Uterus (tissue), 4 donors: ENCODE data around the gene ZP1. TPM values are rescaled to one million over a fixed set of nuclear protein-coding genes. Genes with fewer than 3 reads are reported as not detected.

ENCODE experiments used
- DNase-seq, 2 donors: peaks; one replicate each; pipeline ENCODE4 v3.0.0-alpha.2; 2019 to 2020
- H3K27ac ChIP-seq, 2 donors: fragments of 200-600 bp; sonication (generic); 1 replicate in 1 of 2; 2 replicates in 1 of 2; pipeline ENCODE4 v1.5.1; 2016 to 2018
- H3K27me3 ChIP-seq, 2 donors: fragments of 200-600 bp; sonication (generic); one replicate each; pipeline ENCODE4 v1.5.1; 2018 to 2019; ENCODE audit warnings: control low read depth in 1 of 2
- H3K36me3 ChIP-seq, 2 donors: fragments of 200-600 bp; sonication (generic); one replicate each; pipeline ENCODE4 v1.5.1; 2019; ENCODE audit warnings: control low read depth in 1 of 2
- H3K4me1 ChIP-seq, 2 donors: fragments of 200-600 bp; sonication (generic); one replicate each; pipeline ENCODE4 v1.5.1; 2018 to 2019; ENCODE audit warnings: control low read depth in 1 of 2
- H3K4me3 ChIP-seq, 2 donors: fragments of 200-600 bp; sonication (generic); 1 replicate in 1 of 2; 2 replicates in 1 of 2; pipeline ENCODE4 v1.5.1; 2018 to 2019; ENCODE audit warnings: mild to moderate bottlenecking in 1 of 2
- H3K9me3 ChIP-seq, 2 donors: fragments of 200-600 bp; sonication (generic); one replicate each; pipeline ENCODE4 v1.5.1; 2019; ENCODE audit warnings: control low read depth in 1 of 2
- CTCF ChIP-seq, 4 experiments: fragments of 200-600 bp in 2 of 4; fragments of 450-650 bp in 2 of 4; sonication (generic) in 2 of 4; IDR thresholded peaks; one replicate each; pipeline ENCODE4 v1.5.1; 2016 to 2019; ENCODE audit warnings: antibody characterized with exemption in 4 of 4, mild to moderate bottlenecking in 2 of 4, moderate library complexity in 1 of 4
- POLR2A ChIP-seq, 2 donors: fragments of 450-650 bp; IDR thresholded peaks; one replicate each; pipeline ENCODE4 v1.6.1; 2016; ENCODE audit warnings: antibody characterized with exemption in 2 of 2, mild to moderate bottlenecking in 1 of 2, moderate library complexity in 1 of 2
- intact Hi-C: fragments of 100-400 bp; cut with DNase I; formaldehyde crosslinking; loops from one replicate; pipeline ENCODE4 v1.15.1; 2023; ENCODE audit warnings: low total_unique reads
- total RNA-seq, 4 donors: library from RNA; depleted of rRNA in 3 of 4; stranded (reverse); fragments of >200 nt in 3 of 4; gene quantifications; one replicate each; pipeline versions ENCODE4 v1.1.0 to v1.2.4, GENCODE V29; 2014 to 2023
- donor health status: DM: yes; HTN: yes; CAD: no.

ZP1 gene
- total RNA-seq, 4 donors from 2014 or later = not detected

DNA sequence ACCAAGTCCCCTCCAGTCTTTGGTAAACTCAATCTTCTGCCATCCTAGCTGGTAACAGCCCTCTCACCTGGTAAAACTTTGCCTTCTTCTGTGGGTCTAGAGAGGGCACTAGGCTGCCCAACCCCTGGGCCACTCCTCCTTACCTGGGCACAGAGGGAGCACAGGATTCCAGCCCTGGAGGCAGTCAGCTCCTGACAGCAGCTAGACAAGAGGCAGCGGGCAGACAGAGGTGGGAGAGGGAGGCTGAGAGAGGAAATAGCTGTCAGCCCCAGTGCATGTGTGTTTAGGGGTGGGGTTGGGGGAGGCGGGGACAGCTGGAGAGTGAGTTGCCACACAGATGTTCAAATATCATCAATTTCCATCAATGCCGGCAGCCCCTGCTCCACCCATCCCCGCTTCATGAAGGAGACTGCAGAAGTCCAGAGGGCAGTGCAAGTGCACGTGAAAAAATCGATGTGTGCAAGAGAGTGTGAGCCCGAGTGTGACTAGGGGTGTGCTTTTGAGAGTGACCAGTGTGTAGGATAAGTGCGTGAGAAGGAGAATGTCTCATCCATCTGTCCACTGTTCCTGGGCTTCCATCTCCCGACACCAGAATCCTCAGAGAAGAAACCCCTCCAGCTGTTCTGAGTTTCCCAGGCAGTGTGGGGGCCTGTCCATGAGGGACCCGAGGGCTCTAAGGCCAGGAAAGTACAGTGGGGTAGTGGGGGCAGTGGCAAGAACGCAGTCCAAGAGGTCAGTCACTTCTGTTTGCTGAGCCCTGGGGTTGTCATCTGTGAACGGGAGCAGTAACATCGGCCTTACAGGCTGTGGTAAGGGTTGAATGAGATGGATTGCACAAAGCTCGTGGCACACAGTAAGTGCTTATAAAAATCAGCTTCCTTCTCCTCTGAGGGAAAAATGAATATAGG, 11.4 kb upstream of the ZP1 start, which contains the start of gene PTGDR2:
TSS of gene PTGDR2 (minus strand) at position 225 of the 908 bp plus-strand sequence. CDS start 2,228 bp downstream, outside the sequence.
- intact Hi-C loops = no loop called here
- no peak within 1 kb of the TSS for H3K27ac ChIP-seq
- no peak for TF ChIP-seq POLR2A (IDR thresholded peaks at IDR 0.05)
- no peak for TF ChIP-seq CTCF (IDR thresholded peaks at IDR 0.05)
- H3K27me3 ChIP-seq = no peaks in the 10 kb centered on the region
- H3K4me3 ChIP-seq = no peak within 1 kb of the TSS
- H3K36me3 ChIP-seq = no peaks in the 10 kb centered on the region
- no peaks in the 10 kb centered on the region for H3K9me3 ChIP-seq
- H3K4me1 ChIP-seq = no peaks in the 10 kb centered on the region
- DNase-seq = no peak

DNA sequence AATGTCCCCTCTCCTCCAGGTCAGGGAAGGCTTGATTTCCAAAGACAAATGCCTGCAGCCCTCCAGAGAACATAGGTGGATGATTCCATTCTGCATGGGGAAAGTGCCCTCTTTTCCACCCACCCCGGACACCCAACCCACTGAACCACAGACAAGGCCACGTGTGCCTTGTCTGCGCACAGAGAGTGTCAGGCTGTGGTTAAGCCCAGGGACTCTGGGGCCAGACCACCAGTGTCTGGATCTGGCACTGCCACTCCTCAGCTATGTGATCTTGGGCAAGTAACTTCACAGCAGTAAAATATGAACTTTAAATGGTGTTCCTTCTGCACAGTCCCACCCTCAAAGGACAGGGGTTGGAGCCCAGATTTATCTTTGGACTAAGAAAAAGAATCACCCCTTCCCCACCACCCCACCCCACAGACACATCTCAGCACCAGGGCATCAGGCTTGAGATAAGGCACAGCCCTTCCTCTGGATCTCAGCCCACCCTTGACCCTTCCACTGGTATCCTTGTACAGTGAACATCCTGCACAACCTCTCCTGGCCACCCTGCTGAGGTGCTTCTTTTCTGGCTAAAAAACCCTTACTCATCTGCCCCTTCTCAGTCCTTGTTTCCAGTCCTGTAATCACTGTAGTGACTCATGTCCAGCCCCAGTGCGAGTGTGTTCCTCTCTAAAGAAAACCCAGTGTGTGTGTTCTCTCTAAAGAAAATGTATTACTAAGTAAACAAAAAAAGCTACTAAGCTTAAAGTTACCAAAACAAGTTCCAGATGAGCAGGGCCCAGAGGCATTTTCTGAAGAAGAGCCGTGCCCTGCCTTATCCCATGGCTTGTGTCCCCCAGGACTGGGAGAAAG, 9.7 kb upstream of the ZP1 start:
- no peaks in the 10 kb centered on the region for H3K36me3 ChIP-seq
- H3K27me3 ChIP-seq = no peaks in the 10 kb centered on the region
- intact Hi-C loops = no loop called here
- TF ChIP-seq CTCF (IDR thresholded peaks at IDR 0.05) (no peak), POLR2A (IDR thresholded peaks at IDR 0.05) (no peak)
- no peak overlapping the region for H3K27ac ChIP-seq
- H3K9me3 ChIP-seq = no peaks in the 10 kb centered on the region
- H3K4me3 ChIP-seq = no peak overlapping the region
- no peak for DNase-seq
- H3K4me1 ChIP-seq = no peaks in the 10 kb centered on the region

DNA sequence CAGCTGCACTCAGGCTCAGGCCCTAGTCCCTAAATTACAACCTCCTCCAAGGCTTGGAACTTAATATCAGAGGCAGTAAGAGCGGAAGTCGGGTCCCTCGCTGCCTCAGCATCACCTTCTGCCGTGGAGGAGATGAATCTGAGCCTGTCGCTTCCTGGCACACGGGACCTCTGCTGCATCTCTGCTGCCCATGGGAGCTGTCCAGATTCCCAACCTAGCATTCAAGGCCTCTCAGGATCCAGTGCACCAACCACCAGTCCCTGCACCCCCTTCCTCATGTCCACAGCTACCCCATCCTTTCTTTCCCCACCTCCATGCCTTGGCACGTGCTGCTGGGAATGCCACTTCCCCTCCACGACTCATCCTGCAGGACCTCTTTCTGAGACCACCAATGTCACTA, 9.1 kb upstream of the ZP1 start:
- TF ChIP-seq POLR2A (IDR thresholded peaks at IDR 0.05) = no peak
- TF ChIP-seq CTCF (IDR thresholded peaks at IDR 0.05) = no peak
- H3K36me3 ChIP-seq = no peaks in the 10 kb centered on the region
- DNase-seq = no peak
- no peak overlapping the region for H3K27ac ChIP-seq
- intact Hi-C loops = no loop called here
- H3K9me3 ChIP-seq = no peaks in the 10 kb centered on the region
- H3K4me3 ChIP-seq = no peak overlapping the region
- no peaks in the 10 kb centered on the region for H3K4me1 ChIP-seq
- no peaks in the 10 kb centered on the region for H3K27me3 ChIP-seq

DNA sequence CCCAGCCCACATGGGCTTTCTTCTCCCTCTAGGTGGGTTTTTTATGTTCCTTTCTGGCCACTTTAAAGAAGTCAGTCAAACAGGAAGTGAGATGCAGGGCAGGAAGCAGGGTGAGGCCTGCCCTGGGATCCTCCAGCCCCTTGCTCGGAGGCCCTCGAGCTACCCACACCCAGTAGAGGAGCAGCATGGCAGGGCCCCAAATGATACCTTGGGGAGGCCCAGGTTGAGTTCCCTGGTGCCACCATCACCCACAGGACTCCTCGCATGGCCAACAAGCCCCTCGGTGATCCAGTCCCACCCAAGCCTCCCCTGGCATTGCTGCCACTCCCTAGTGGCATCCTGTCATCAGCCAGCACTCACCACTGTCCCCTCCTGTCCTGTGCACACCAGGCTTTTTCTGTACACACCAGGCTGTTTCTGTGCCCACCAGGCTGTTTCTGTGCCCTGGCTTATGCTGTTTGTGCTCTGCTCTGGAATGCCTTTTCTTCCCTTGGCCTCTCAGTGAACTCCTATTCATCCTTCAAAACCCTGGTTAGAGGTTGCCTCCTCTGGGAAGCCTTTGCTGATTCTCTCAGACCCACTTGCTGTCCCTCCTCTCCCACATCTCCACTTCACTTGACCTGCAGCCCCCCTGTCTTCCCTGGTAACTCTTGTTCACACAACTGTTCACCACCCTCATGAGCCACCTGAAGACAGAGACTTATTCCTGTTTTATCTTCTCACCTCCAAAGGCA, 8.4 kb upstream of the ZP1 start:
- DNase-seq = no peak
- Histone ChIP-seq H3K4me3 (no peak overlapping the region), H3K9me3 (no peaks in the 10 kb centered on the region), H3K4me1 (no peaks in the 10 kb centered on the region), H3K27ac (no peak overlapping the region), H3K27me3 (no peaks in the 10 kb centered on the region), H3K36me3 (no peaks in the 10 kb centered on the region)
- intact Hi-C loops = no loop called here
- no peak for TF ChIP-seq POLR2A (IDR thresholded peaks at IDR 0.05)
- TF ChIP-seq CTCF (IDR thresholded peaks at IDR 0.05) = no peak
